Loucy (cell line): ENCODE results near the gene AMOTL2.

Experiments used
- H2AFZ ChIP-seq: fragments of 200-600 bp; sonication (generic); 2 replicates; pipeline ENCODE4 v1.6.0; 2016; ENCODE audit warnings: antibody characterized with exemption, mild to moderate bottlenecking, low read length, moderate library complexity
- H3F3A ChIP-seq: fragments of 200-600 bp; 2 replicates; pipeline ENCODE4 v1.6.0; 2016; ENCODE audit warnings: antibody characterized with exemption, low read depth, mild to moderate bottlenecking
- H3K27me3 ChIP-seq: fragments of 200-600 bp; sonication (generic); 2 replicates; pipeline ENCODE4 v1.6.1; 2014; ENCODE audit warnings: low read length, mild to moderate bottlenecking; ENCODE audit not compliant: insufficient read depth, poor library complexity, severe bottlenecking
- H3K36me3 ChIP-seq: fragments of 200-600 bp; sonication (generic); 2 replicates; pipeline ENCODE4 v1.6.1; 2016; ENCODE audit warnings: low read length; ENCODE audit not compliant: insufficient read depth
- H3K4me1 ChIP-seq: fragments of 200-600 bp; sonication (generic); 2 replicates; pipeline ENCODE4 v1.5.1; 2014; ENCODE audit warnings: low read length, mild to moderate bottlenecking; ENCODE audit not compliant: insufficient read depth, poor library complexity, severe bottlenecking
- H3K4me2 ChIP-seq: fragments of 200-600 bp; sonication (generic); 2 replicates; pipeline ENCODE4 v1.6.0; 2014; ENCODE audit warnings: antibody characterized with exemption, low read length, low read depth, mild to moderate bottlenecking; ENCODE audit not compliant: poor library complexity, severe bottlenecking
- H3K4me3 ChIP-seq: fragments of 200-600 bp; sonication (generic); 2 replicates; pipeline ENCODE4 v1.5.1; 2014; ENCODE audit warnings: low read length, mild to moderate bottlenecking, mixed read lengths; ENCODE audit not compliant: poor library complexity, severe bottlenecking
- H3K79me2 ChIP-seq: fragments of 200-600 bp; sonication (generic); 2 replicates; pipeline ENCODE4 v1.6.1; 2014; ENCODE audit warnings: low read length; ENCODE audit not compliant: insufficient read depth
- H3K9ac ChIP-seq: fragments of 200-600 bp; sonication (generic); 2 replicates; pipeline ENCODE4 v1.6.0; 2014; ENCODE audit warnings: mild to moderate bottlenecking, low read depth, low read length, moderate library complexity; ENCODE audit not compliant: poor library complexity, severe bottlenecking
- H3K9me2 ChIP-seq: fragments of 200-600 bp; sonication (generic); replicated peaks from 2 replicates; pipeline ENCODE4 v1.6.1; 2016; ENCODE audit warnings: low read depth, low read length, mixed read lengths
- H3K9me3 ChIP-seq: fragments of 200-600 bp; sonication (generic); 2 replicates; pipeline ENCODE4 v1.6.1; 2014; ENCODE audit warnings: mild to moderate bottlenecking, antibody characterized with exemption, low read length, low read depth; ENCODE audit not compliant: insufficient read depth
- H4K20me1 ChIP-seq: fragments of 200-600 bp; sonication (generic); 2 replicates; pipeline ENCODE4 v1.6.0; 2014; ENCODE audit warnings: antibody characterized with exemption, low read length, mild to moderate bottlenecking; ENCODE audit not compliant: insufficient read depth, poor library complexity, severe bottlenecking
- CTCF ChIP-seq: fragments of 200-600 bp; sonication (generic); conservative IDR thresholded peaks from 2 replicates; pipeline ENCODE4 v1.5.1; 2014; ENCODE audit warnings: mild to moderate bottlenecking, antibody characterized with exemption, low read length
- EZH2phosphoT487 ChIP-seq: fragments of 200-600 bp; IDR thresholded peaks from 2 replicates; pipeline ENCODE4 v1.6.1; 2018; ENCODE audit warnings: antibody characterized with exemption, mild to moderate bottlenecking, moderate library complexity, borderline replicate concordance

Gene AMOTL2

DNA sequence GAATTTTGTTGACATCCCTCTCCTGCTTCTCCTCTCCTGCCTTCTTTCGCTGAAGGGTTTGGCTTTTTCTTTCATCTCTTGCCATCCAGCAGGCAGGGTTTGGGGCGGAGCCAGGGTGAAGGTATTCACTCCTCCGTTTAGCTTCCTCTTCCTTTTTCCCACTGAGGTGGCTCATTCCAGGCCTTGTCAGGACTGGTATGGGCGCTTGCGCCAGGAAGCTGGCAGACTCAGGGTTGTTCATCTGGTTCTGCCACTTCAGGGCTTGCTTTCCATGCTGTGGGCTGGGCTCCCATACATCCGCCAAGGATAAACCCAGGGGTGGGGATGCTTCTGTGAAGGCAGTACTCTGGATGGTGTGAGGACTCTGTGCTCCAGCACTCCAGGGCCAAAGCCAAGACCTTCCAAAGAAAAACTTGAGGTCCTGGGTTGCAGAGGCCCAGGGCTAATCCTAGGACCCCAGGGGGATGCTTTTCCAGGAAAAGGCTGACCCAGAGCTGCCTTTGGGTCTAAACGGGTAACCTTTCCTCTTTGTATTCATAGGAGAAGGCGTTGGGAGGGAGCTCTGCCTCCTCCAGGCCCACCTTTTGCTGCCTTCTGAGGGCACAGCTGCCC, 7.7 kb upstream of the AMOTL2 start:
- Histone ChIP-seq H3K4me1 (no peaks in the 10 kb centered on the region), H3K4me2 (no peak overlapping the region), H4K20me1 (no peaks in the 10 kb centered on the region), H3K9me3 (no peaks in the 10 kb centered on the region), H3K4me3 (no peak overlapping the region), H3F3A (no peaks in the 10 kb centered on the region), H3K79me2 (no peaks in the 10 kb centered on the region), H2AFZ (no peak overlapping the region), H3K9ac (no peak overlapping the region), H3K36me3 (no peaks in the 10 kb centered on the region), H3K9me2 (no peaks in the 10 kb centered on the region), H3K27me3 (no peaks in the 10 kb centered on the region)
- TF ChIP-seq CTCF (no peak), EZH2phosphoT487 (no peak)

DNA sequence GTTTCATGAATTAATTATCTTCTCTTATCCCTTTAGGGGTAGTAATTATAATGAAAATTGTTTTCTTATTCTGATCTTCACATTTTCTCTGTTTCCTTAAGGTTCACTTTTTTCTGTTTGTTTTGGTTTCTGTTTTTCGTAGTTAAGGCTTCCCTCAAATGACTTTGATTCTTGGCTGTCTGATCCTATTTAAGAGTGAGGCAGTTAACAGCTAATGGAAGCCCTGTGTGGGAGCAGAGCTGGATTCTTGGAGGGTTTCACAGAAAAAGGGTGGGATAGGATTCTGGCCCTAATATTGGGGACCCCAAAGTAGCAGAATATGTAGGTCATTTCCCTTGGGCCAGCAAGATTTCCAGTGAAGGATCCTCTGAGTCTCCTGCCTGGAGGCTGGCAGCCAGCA, 6.8 kb upstream of the AMOTL2 start:
- H3K4me2 ChIP-seq: no peak overlapping the region
- H3K4me1 ChIP-seq: no peaks in the 10 kb centered on the region
- no peak for TF ChIP-seq EZH2phosphoT487
- TF ChIP-seq CTCF: no peak
- no peaks in the 10 kb centered on the region for H3K36me3 ChIP-seq
- no peak overlapping the region for H3K4me3 ChIP-seq
- H3K9me2 ChIP-seq: no peaks in the 10 kb centered on the region
- no peak overlapping the region for H3K9ac ChIP-seq
- no peaks in the 10 kb centered on the region for H3K9me3 ChIP-seq
- H3F3A ChIP-seq: no peaks in the 10 kb centered on the region
- no peak overlapping the region for H2AFZ ChIP-seq
- H4K20me1 ChIP-seq: no peaks in the 10 kb centered on the region
- no peaks in the 10 kb centered on the region for H3K79me2 ChIP-seq
- no peaks in the 10 kb centered on the region for H3K27me3 ChIP-seq

DNA sequence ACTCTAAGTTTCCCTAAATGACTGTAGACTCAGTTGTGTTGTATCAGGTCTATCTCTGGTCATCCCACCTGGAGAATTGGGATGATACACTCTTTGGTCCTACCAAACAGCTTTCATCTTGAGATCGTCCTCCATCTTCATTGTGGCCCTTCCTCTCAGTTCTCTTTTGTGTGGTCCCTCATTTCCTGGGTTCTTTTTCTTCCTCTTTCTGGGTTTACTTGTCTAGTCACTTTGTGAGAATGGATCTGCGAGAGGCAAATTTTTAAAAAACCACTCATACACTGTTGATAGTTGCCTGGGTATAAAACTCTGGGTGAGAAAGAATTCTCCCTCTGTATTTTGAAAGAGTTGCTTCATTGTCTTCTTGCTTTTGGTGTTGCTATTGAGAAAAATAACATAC, 6.0 kb upstream of the AMOTL2 start:
- TF ChIP-seq CTCF (no peak), EZH2phosphoT487 (no peak)
- peaks cover 4% of the 10 kb centered on the region for H3K27me3 ChIP-seq
- no peaks in the 10 kb centered on the region for H4K20me1 ChIP-seq
- H3K9me3 ChIP-seq: no peaks in the 10 kb centered on the region
- H3K4me1 ChIP-seq: no peaks in the 10 kb centered on the region
- no peak overlapping the region for H3K4me3 ChIP-seq
- H3K4me2 ChIP-seq: no peak overlapping the region
- H3K36me3 ChIP-seq: no peaks in the 10 kb centered on the region
- no peaks in the 10 kb centered on the region for H3K9me2 ChIP-seq
- H2AFZ ChIP-seq: no peak overlapping the region
- H3F3A ChIP-seq: no peaks in the 10 kb centered on the region
- H3K79me2 ChIP-seq: no peaks in the 10 kb centered on the region
- no peak overlapping the region for H3K9ac ChIP-seq
